Keratinocyte (primary cell): ENCODE measurements around the gene UBQLN1. TPM values are rescaled to one million over a fixed set of nuclear protein-coding genes. Genes with fewer than 3 reads are reported as not detected.

Experiments
- DNase-seq: peaks from one replicate; pipeline ENCODE4 v3.0.0-alpha.2; 2011; ENCODE audit warnings: low read depth, missing footprints, low spot score
- FAIRE-seq: peaks from 2 replicates; lab custom pipeline; 2011; peaks lifted over from hg19 to GRCh38; lab: Jason Lieb, UNC
- H2AFZ ChIP-seq: 2 replicates; pipeline ENCODE4 v1.6.0; 2012; ENCODE audit warnings: low read length, control low read depth, inconsistent platforms; ENCODE audit not compliant: control insufficient read depth
- H3K27ac ChIP-seq: 2 replicates; pipeline ENCODE4 v1.5.1; 2011; ENCODE audit warnings: low read length; ENCODE audit not compliant: control insufficient read depth, insufficient read depth
- H3K27me3 ChIP-seq: 3 replicates; pipeline ENCODE4 v1.6.0; 2011; ENCODE audit warnings: low read length; ENCODE audit not compliant: control insufficient read depth, insufficient read depth; ENCODE audit errors: extremely low read depth
- H3K36me3 ChIP-seq, 2 experiments: 2 replicates in 1 of 2; 3 replicates in 1 of 2; pipeline ENCODE4 v1.5.1; 2011; ENCODE audit warnings: low read length in 2 of 2, mild to moderate bottlenecking in 1 of 2; ENCODE audit not compliant: control insufficient read depth in 2 of 2, insufficient read depth in 2 of 2; ENCODE audit errors: extremely low read depth in 1 of 2
- H3K4me1 ChIP-seq: 3 replicates; pipeline ENCODE4 v1.5.1; 2011; ENCODE audit warnings: low read length; ENCODE audit not compliant: control insufficient read depth, insufficient read depth; ENCODE audit errors: extremely low read depth
- H3K4me2 ChIP-seq: 3 replicates; pipeline ENCODE4 v1.6.0; 2011; ENCODE audit warnings: low read depth, low read length; ENCODE audit not compliant: control insufficient read depth, insufficient read depth; ENCODE audit errors: extremely low read depth
- H3K4me3 ChIP-seq, 3 experiments: fragments of 200-600 bp in 1 of 3; sonication (generic) in 1 of 3; 2 replicates in 2 of 3; 3 replicates in 1 of 3; pipeline ENCODE4 v1.5.1; 2011 to 2016; ENCODE audit warnings: low read length in 3 of 3, mild to moderate bottlenecking in 3 of 3, control low read depth in 2 of 3, inconsistent platforms in 1 of 3, low read depth in 1 of 3, mixed read lengths in 1 of 3, mixed run types in 1 of 3, moderate library complexity in 1 of 3; ENCODE audit not compliant: control insufficient read depth in 2 of 3, insufficient read depth in 2 of 3; ENCODE audit errors: extremely low read depth in 1 of 3
- H3K79me2 ChIP-seq: 2 replicates; pipeline ENCODE4 v1.6.0; 2012; ENCODE audit warnings: low read length; ENCODE audit not compliant: control insufficient read depth, insufficient read depth
- H3K9ac ChIP-seq: 3 replicates; pipeline ENCODE4 v1.6.0; 2011; ENCODE audit warnings: low read length; ENCODE audit not compliant: control insufficient read depth, insufficient read depth; ENCODE audit errors: extremely low read depth
- H3K9me1 ChIP-seq: 3 replicates; pipeline ENCODE4 v1.6.0; 2011; ENCODE audit warnings: low read length; ENCODE audit not compliant: control insufficient read depth, insufficient read depth; ENCODE audit errors: extremely low read depth
- H3K9me3 ChIP-seq: 2 replicates; pipeline ENCODE4 v1.5.1; 2012; ENCODE audit warnings: low read depth, low read length; ENCODE audit not compliant: control insufficient read depth
- H4K20me1 ChIP-seq: 3 replicates; pipeline ENCODE4 v1.6.0; 2011; ENCODE audit warnings: low read length; ENCODE audit not compliant: control insufficient read depth, insufficient read depth; ENCODE audit errors: extremely low read depth
- EZH2 ChIP-seq: IDR thresholded peaks from one replicate; pipeline ENCODE4 v1.6.1; 2012; ENCODE audit warnings: inconsistent platforms, mild to moderate bottlenecking, low read length, moderate library complexity
- dilution Hi-C: fragments of 300-500 bp; cut with MboI; formaldehyde crosslinking; loops from one replicate; pipeline ENCODE4 v1.7.0; 2020; ENCODE audit warnings: low sequenced_read_pairs; ENCODE audit not compliant: extremely low pct_ligation_motif_present
- polyA plus RNA-seq, 5 experiments: library from polyadenylated mRNA; depleted of rRNA in 3 of 5; stranded (reverse) in 3 of 5; stranded (forward) in 1 of 5; unstranded in 1 of 5; fragments of >200 nt; gene quantifications; 1 replicate in 1 of 5; 2 replicates in 3 of 5; 3 replicates in 1 of 5; pipeline versions ENCODE4 v1.2.1 to v1.2.3, GENCODE V29; 2011 to 2012; ENCODE audit warnings: missing spikeins in 2 of 5, low read depth in 1 of 5, low replicate concordance in 1 of 5
- TF ChIP-seq, protein P1 (sequence below), 3 experiments: IDR thresholded peaks in 1 of 3; conservative IDR thresholded peaks in 1 of 3; optimal IDR thresholded peaks in 1 of 3; 2 replicates in 2 of 3; 3 replicates in 1 of 3; pipeline versions ENCODE3 to v1.5.1; 2011; ENCODE audit warnings: low read length in 3 of 3, mild to moderate bottlenecking in 3 of 3, moderate library complexity in 2 of 3, control low read depth in 1 of 3, inconsistent platforms in 1 of 3; ENCODE audit not compliant: insufficient read depth in 2 of 3; ENCODE audit errors: extremely low read depth in 1 of 3

The UBQLN1 gene
- polyA plus RNA-seq, 1 donor (not counting 4 experiments of a cell fraction or from before 2014, with no cell fraction given): 145 TPM

DNA sequence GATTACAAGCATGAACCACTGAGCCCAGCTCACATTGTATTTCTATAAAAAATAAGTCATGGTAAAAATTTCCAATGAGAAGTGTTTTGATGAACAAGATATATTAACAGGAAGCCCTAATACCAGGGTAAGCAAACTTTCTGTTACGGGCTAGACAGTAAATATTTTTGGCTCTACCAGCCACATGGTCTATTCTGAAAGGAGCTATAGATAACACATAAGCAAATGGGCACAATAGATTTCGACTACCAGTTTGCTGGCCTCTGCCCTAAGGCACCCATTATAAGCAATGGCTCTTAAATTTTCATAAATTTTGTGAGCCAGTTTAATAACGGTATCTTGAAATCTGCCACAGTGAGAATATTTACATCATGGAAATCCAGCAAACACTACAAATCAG, 8.1 kb downstream of the UBQLN1 start:
- Histone ChIP-seq H3K9me3 (no peaks in the 10 kb centered on the region), H4K20me1 (peaks cover 19% of the 10 kb centered on the region), H3K4me3 (no peak overlapping the region), H3K79me2 (peaks cover 100% of the 10 kb centered on the region), H3K27ac (no peak overlapping the region), H3K9me1 (peaks cover 2% of the 10 kb centered on the region), H3K27me3 (no peaks in the 10 kb centered on the region), H3K4me1 (peaks cover 12% of the 10 kb centered on the region), H2AFZ (no peak overlapping the region), H3K36me3 (no peaks in the 10 kb centered on the region), H3K4me2 (no peak overlapping the region), H3K9ac (no peak overlapping the region)
- dilution Hi-C loops: no loop called here
- TF ChIP-seq, protein P1, sequence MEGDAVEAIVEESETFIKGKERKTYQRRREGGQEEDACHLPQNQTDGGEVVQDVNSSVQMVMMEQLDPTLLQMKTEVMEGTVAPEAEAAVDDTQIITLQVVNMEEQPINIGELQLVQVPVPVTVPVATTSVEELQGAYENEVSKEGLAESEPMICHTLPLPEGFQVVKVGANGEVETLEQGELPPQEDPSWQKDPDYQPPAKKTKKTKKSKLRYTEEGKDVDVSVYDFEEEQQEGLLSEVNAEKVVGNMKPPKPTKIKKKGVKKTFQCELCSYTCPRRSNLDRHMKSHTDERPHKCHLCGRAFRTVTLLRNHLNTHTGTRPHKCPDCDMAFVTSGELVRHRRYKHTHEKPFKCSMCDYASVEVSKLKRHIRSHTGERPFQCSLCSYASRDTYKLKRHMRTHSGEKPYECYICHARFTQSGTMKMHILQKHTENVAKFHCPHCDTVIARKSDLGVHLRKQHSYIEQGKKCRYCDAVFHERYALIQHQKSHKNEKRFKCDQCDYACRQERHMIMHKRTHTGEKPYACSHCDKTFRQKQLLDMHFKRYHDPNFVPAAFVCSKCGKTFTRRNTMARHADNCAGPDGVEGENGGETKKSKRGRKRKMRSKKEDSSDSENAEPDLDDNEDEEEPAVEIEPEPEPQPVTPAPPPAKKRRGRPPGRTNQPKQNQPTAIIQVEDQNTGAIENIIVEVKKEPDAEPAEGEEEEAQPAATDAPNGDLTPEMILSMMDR (optimal IDR thresholded peaks at IDR 0.05 in 1 of 3, IDR thresholded peaks at IDR 0.05 in 1 of 3, conservative IDR thresholded peaks at IDR 0.05 in 1 of 3; ENCODE audit: extremely low read depth in 1 of 3, insufficient read depth in 2 of 3, low read length in 3 of 3): no peak
- TF ChIP-seq EZH2: no peak
- DNase-seq: no peak
- FAIRE-seq: no peak

DNA sequence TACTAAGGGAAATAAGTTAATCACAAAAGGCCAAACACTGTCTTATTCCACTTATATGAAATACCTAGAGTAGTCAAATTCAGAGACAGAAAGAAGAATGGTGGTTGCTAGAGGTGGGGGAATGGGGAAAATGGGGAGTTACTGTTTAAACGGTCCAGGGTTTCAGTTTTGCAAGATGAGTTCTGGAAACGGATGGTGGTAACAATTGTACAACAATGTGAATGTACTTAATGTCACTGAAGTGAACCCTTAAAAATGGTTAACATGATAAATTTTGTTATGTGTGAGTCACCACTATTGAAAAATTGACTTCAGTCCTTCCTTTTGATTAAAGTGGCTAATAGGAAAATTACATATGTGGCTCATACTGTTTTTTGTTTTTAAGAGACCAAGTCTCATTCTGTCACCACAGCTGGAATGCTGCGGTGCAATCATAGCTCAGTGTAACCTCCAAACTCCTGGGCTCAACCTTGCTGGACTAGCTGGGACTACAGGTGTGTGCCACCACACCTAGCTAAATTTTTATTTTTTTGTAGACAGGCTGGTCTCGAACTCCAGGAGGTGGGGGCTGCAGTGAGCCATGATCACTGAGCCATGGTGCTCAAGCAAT, 8.7 kb downstream of the UBQLN1 start:
- peaks cover 2% of the 10 kb centered on the region for H3K9me1 ChIP-seq
- H3K9ac ChIP-seq: no peak overlapping the region
- H3K4me1 ChIP-seq: peaks cover 12% of the 10 kb centered on the region
- peaks cover 19% of the 10 kb centered on the region for H4K20me1 ChIP-seq
- dilution Hi-C loops: no loop called here
- TF ChIP-seq, protein P1 (optimal IDR thresholded peaks at IDR 0.05 in 1 of 3, IDR thresholded peaks at IDR 0.05 in 1 of 3, conservative IDR thresholded peaks at IDR 0.05 in 1 of 3; ENCODE audit: extremely low read depth in 1 of 3, insufficient read depth in 2 of 3, low read length in 3 of 3): no peak
- TF ChIP-seq EZH2: no peak
- no peak overlapping the region for H2AFZ ChIP-seq
- no peak overlapping the region for H3K4me2 ChIP-seq
- no peaks in the 10 kb centered on the region for H3K27me3 ChIP-seq
- FAIRE-seq: no peak
- H3K79me2 ChIP-seq: peaks cover 100% of the 10 kb centered on the region
- DNase-seq: no peak
- H3K4me3 ChIP-seq: no peak overlapping the region
- no peaks in the 10 kb centered on the region for H3K36me3 ChIP-seq
- no peaks in the 10 kb centered on the region for H3K9me3 ChIP-seq
- no peak overlapping the region for H3K27ac ChIP-seq
